Activated CD4-positive, alpha-beta T cell treated with anti-CD3 and anti-CD28 coated beads for 36 hours (primary cell): ENCODE results near the gene RUNDC3A. TPM values are rescaled to one million over a fixed set of nuclear protein-coding genes. Genes with fewer than 3 reads are reported as not detected.
A peak's percentile ranks its signal among the peaks of the same experiment; 100 is the strongest.
"Not testable (repeated sequence)": the region's sequence is repeated elsewhere in the genome, so short reads cannot be mapped to it uniquely, and the experiment has no call there.

Experiments used
- ATAC-seq: fragments of 200-7000 bp; cut with Tn5 transposase; one replicate; pipeline ENCODE4 v1.10.0; 2021; ENCODE audit warnings: mild to moderate bottlenecking, moderate library complexity
- CTCF ChIA-PET: fragments of 350-600 bp; sonication (Branson Sonifier 250); formaldehyde crosslinking; loops from one replicate; lab custom pipeline; 2021; ENCODE audit warnings: antibody characterized with exemption; lab: Charles Lee
- POLR2A ChIA-PET: fragments of 350-600 bp; sonication (Branson Sonifier 250); formaldehyde crosslinking; loops from one replicate; lab custom pipeline; 2021; ENCODE audit warnings: antibody characterized with exemption, inconsistent platforms; lab: Charles Lee
- DNase-seq: peaks from one replicate; pipeline ENCODE4 v3.0.0-alpha.2; 2020
- H3K27ac Mint-ChIP-seq: one replicate; pipeline ENCODE4 v1.8.0; 2021; ENCODE audit warnings: mixed read lengths
- H3K27me3 Mint-ChIP-seq: one replicate; pipeline ENCODE4 v1.8.0; 2021; ENCODE audit warnings: mixed read lengths
- H3K36me3 Mint-ChIP-seq: one replicate; pipeline ENCODE4 v1.8.0; 2021; ENCODE audit warnings: low read depth, mixed read lengths
- H3K4me1 Mint-ChIP-seq: one replicate; pipeline ENCODE4 v1.8.0; 2021; ENCODE audit warnings: mixed read lengths
- H3K4me3 Mint-ChIP-seq: one replicate; pipeline ENCODE4 v1.8.0; 2021; ENCODE audit warnings: mild to moderate bottlenecking, moderate library complexity, mixed read lengths
- H3K9me3 Mint-ChIP-seq: one replicate; pipeline ENCODE4 v1.8.0; 2021; ENCODE audit warnings: low read depth, mixed read lengths
- intact Hi-C, 2 experiments: fragments of 100-400 bp; cut with DNase I in 1 of 2; cut with micrococcal nuclease in 1 of 2; formaldehyde crosslinking; loops; one replicate each; pipeline versions ENCODE4 v1.14.2 to v1.15.1; 2022 to 2024; cut with DNase I, micrococcal nuclease
- total RNA-seq, 2 experiments: library from RNA; stranded (reverse); gene quantifications; one replicate each; pipeline ENCODE4 v1.2.3, GENCODE V29; 2021

RUNDC3A gene
- total RNA-seq, 2 experiments from 2014 or later = 0.11 TPM; not detected in 1

GRCh38 chr17:44345454-44346026 lies 37.1 kb downstream of the RUNDC3A start:
- Mint-ChIP-seq H3K27ac (peak overlapping the region; percentile 80), H3K4me1 (peaks cover 11% of the 10 kb centered on the region), H3K9me3 (no peaks in the 10 kb centered on the region), H3K36me3 (no peaks in the 10 kb centered on the region), H3K27me3 (no peaks in the 10 kb centered on the region), H3K4me3 (peak overlapping the region; percentile 87)
- intact Hi-C loops = loop anchor here (1.0 to 2.0 kb wide), 13 partner anchors 14 to 339 kb away; partner anchors contain the start of genes FAM171A2 (in 1 of the 2), GPATCH8 (in 1 of the 2), RUNDC3A (in 1 of the 2) and SLC25A39 (in 1 of the 2)
- peak; percentile 6 for ATAC-seq
- ChIA-PET POLR2A (interaction anchor here (0.5 to 0.9 kb wide), 4 partner anchors 24 to 478 kb away, joined by 3 to 5 read pairs (median 3); no protein-coding TSS in a partner anchor), CTCF (interaction anchor here (0.6 to 3.2 kb wide), 28 partner anchors 9 to 465 kb away, joined by 3 to 40 read pairs (median 4); partner anchors contain the start of genes FAM171A2, SLC25A39, TMUB2 and UBTF)
- peak; percentile 63 for DNase-seq

GRCh38 chr17:44346064-44346844 lies 37.9 kb downstream of the RUNDC3A start:
- ChIA-PET POLR2A (interaction anchor here (0.5 to 0.7 kb wide), 2 partner anchors 23 to 429 kb away, joined by 3 read pairs; no protein-coding TSS in a partner anchor), CTCF (interaction anchor here (0.6 to 3.2 kb wide), 19 partner anchors 8 to 171 kb away, joined by 3 to 40 read pairs (median 4); partner anchors contain the start of genes FAM171A2, SLC25A39, TMUB2 and UBTF)
- Mint-ChIP-seq H3K4me1 (peaks cover 11% of the 10 kb centered on the region), H3K27ac (no peak overlapping the region), H3K4me3 (peak overlapping the region; percentile 87), H3K36me3 (no peaks in the 10 kb centered on the region), H3K9me3 (no peaks in the 10 kb centered on the region), H3K27me3 (no peaks in the 10 kb centered on the region)
- ATAC-seq (no peak), DNase-seq (no peak)
- intact Hi-C loops = no loop called here

GRCh38 chr17:44347206-44348055 lies 39.0 kb downstream of the RUNDC3A start:
- intact Hi-C loops = not testable (repeated sequence)
- POLR2A ChIA-PET = interaction anchor here (0.9 kb wide), 1 partner anchor 138 kb away, joined by 3 read pairs; no protein-coding TSS in a partner anchor

GRCh38 chr17:44348234-44348987 lies 40.0 kb downstream of the RUNDC3A start:
- ChIA-PET CTCF (interaction anchor here (0.8 to 3.9 kb wide), 4 partner anchors 12 to 138 kb away, joined by 4 to 19 read pairs (median 5); no protein-coding TSS in a partner anchor), POLR2A (interaction anchor here (0.9 kb wide), 1 partner anchor 139 kb away, joined by 3 read pairs; no protein-coding TSS in a partner anchor)
- peaks cover 3% of the 10 kb centered on the region for H3K36me3 Mint-ChIP-seq
- no peaks in the 10 kb centered on the region for H3K27me3 Mint-ChIP-seq
- DNase-seq (no peak), ATAC-seq (no peak)
- intact Hi-C loops = no loop called here
- H3K9me3 Mint-ChIP-seq = no peaks in the 10 kb centered on the region
- peaks cover 11% of the 10 kb centered on the region for H3K4me1 Mint-ChIP-seq
- no peak overlapping the region for H3K27ac Mint-ChIP-seq
- no peak overlapping the region for H3K4me3 Mint-ChIP-seq

More at GRCh38 chr17:44347206-44348055, 39.0 kb downstream of the RUNDC3A start:
- ATAC-seq, H3K36me3 Mint-ChIP-seq, H3K27ac Mint-ChIP-seq, H3K27me3 Mint-ChIP-seq, H3K4me3 Mint-ChIP-seq, H3K9me3 Mint-ChIP-seq, DNase-seq: not testable (repeated sequence)
- peaks cover 11% of the 10 kb centered on the region for H3K4me1 Mint-ChIP-seq
- CTCF ChIA-PET = interaction anchor here (0.6 to 1.4 kb wide), 6 partner anchors 13 to 469 kb away, joined by 3 to 5 read pairs (median 4); no protein-coding TSS in a partner anchor

GRCh38 chr17:44348988-44349364 lies 40.6 kb downstream of the RUNDC3A start:
- no peak overlapping the region for H3K27ac Mint-ChIP-seq
- H3K4me1 Mint-ChIP-seq = peaks cover 11% of the 10 kb centered on the region
- H3K27me3 Mint-ChIP-seq = no peaks in the 10 kb centered on the region
- no peak for ATAC-seq
- no peaks in the 10 kb centered on the region for H3K9me3 Mint-ChIP-seq
- CTCF ChIA-PET = interaction anchor here (3.9 kb wide), 1 partner anchor 139 kb away, joined by 19 read pairs; no protein-coding TSS in a partner anchor
- intact Hi-C loops = no loop called here
- peaks cover 3% of the 10 kb centered on the region for H3K36me3 Mint-ChIP-seq
- POLR2A ChIA-PET = no interaction called here
- H3K4me3 Mint-ChIP-seq = no peak overlapping the region
- DNase-seq = no peak

- DNase-seq (no peak), ATAC-seq (no peak)
- POLR2A ChIA-PET = no interaction called here
- peaks cover 3% of the 10 kb centered on the region for H3K36me3 Mint-ChIP-seq
- no peak overlapping the region for H3K27ac Mint-ChIP-seq
- H3K4me1 Mint-ChIP-seq = peaks cover 11% of the 10 kb centered on the region
- no peaks in the 10 kb centered on the region for H3K27me3 Mint-ChIP-seq
- H3K4me3 Mint-ChIP-seq = no peak overlapping the region
- H3K9me3 Mint-ChIP-seq = no peaks in the 10 kb centered on the region
- CTCF ChIA-PET = interaction anchor here (1.0 to 3.9 kb wide), 7 partner anchors 12 to 163 kb away, joined by 3 to 25 read pairs (median 4); partner anchors contain the start of gene FAM171A2
- intact Hi-C loops = loop anchor here in 1 of 2 experiments (1.0 kb wide), 1 partner anchor 139 kb away; no protein-coding TSS in a partner anchor
Observed at GRCh38 chr17:44349553-44350070, 41.2 kb downstream of the RUNDC3A start.

GRCh38 chr17:44350733-44351226 lies 42.4 kb downstream of the RUNDC3A start:
- Mint-ChIP-seq H3K9me3 (no peaks in the 10 kb centered on the region), H3K36me3 (peaks cover 3% of the 10 kb centered on the region), H3K4me1 (peaks cover 4% of the 10 kb centered on the region), H3K4me3 (no peak overlapping the region), H3K27me3 (no peaks in the 10 kb centered on the region), H3K27ac (no peak overlapping the region)
- DNase-seq = peak; percentile 86
- intact Hi-C loops = loop anchor here in 1 of 2 experiments (1.0 kb wide), 1 partner anchor 140 kb away; no protein-coding TSS in a partner anchor
- ATAC-seq = peak; percentile 86
- POLR2A ChIA-PET = interaction anchor here (0.5 kb wide), 1 partner anchor 19 kb away, joined by 3 read pairs; no protein-coding TSS in a partner anchor
- CTCF ChIA-PET = interaction anchor here (0.5 to 3.9 kb wide), 16 partner anchors 9 to 261 kb away, joined by 3 to 25 read pairs (median 3); partner anchors contain the start of gene FAM171A2

- intact Hi-C loops = no loop called here
- no peak for DNase-seq
- no peaks in the 10 kb centered on the region for H3K4me1 Mint-ChIP-seq
- H3K27me3 Mint-ChIP-seq = no peaks in the 10 kb centered on the region
- ChIA-PET CTCF (interaction anchor here (0.5 to 3.9 kb wide), 13 partner anchors 10 to 261 kb away, joined by 3 to 25 read pairs (median 3); partner anchors contain the start of gene FAM171A2), POLR2A (no interaction called here)
- ATAC-seq = no peak
- no peak overlapping the region for H3K27ac Mint-ChIP-seq
- H3K9me3 Mint-ChIP-seq = no peaks in the 10 kb centered on the region
- peaks cover 3% of the 10 kb centered on the region for H3K36me3 Mint-ChIP-seq
- no peak overlapping the region for H3K4me3 Mint-ChIP-seq
Observed at GRCh38 chr17:44351464-44351863, 43.1 kb downstream of the RUNDC3A start.

- intact Hi-C loops = no loop called here
- H3K27ac Mint-ChIP-seq = no peak overlapping the region
Observed at GRCh38 chr17:44351961-44352827, 43.8 kb downstream of the RUNDC3A start.

More at GRCh38 chr17:44351961-44352827, 43.8 kb downstream of the RUNDC3A start:
- Mint-ChIP-seq H3K9me3 (no peaks in the 10 kb centered on the region), H3K36me3 (peaks cover 3% of the 10 kb centered on the region), H3K4me3 (no peak overlapping the region), H3K27me3 (no peaks in the 10 kb centered on the region), H3K4me1 (no peaks in the 10 kb centered on the region)
- POLR2A ChIA-PET = no interaction called here
- CTCF ChIA-PET = interaction anchor here (0.6 to 3.9 kb wide), 7 partner anchors 9 to 566 kb away, joined by 3 to 25 read pairs (median 5); partner anchors contain the start of gene FAM171A2
- DNase-seq (no peak), ATAC-seq (no peak)
